RWPE1 (cell line): ENCODE results near the gene KRT1.

Source experiments
- CTCF ChIA-PET: fragments of 350-600 bp; sonication (Branson Sonifier 250); formaldehyde crosslinking; extraction: SDS; loops from one replicate; lab custom pipeline; 2021; lab: Yijun Ruan, JAX
- POLR2A ChIA-PET: fragments of 400-600 bp; formaldehyde crosslinking; extraction: SDS; loops from one replicate; lab custom pipeline; 2020; ENCODE audit warnings: antibody characterized with exemption; ENCODE audit not compliant: low non-redundant PET; lab: Yijun Ruan, JAX
- DNase-seq: peaks from one replicate; pipeline ENCODE4 v3.0.0; 2012; ENCODE audit warnings: low spot score
- H3K27ac ChIP-seq: fragments of 450-650 bp; 2 replicates; pipeline ENCODE4 v1.5.1; 2017
- CTCF ChIP-seq: fragments of 450-650 bp; conservative IDR thresholded peaks from 2 replicates; pipeline ENCODE4 v1.5.1; 2017; ENCODE audit warnings: low read depth, mild to moderate bottlenecking

The KRT1 gene

GRCh38 chr12:52680363-52680762, at the start of gene KRT1:
KRT1 (minus strand) TSS chr12:52680407; CDS start chr12:52680348, 59 bp downstream.
- TF ChIP-seq CTCF = no peak
- CTCF ChIA-PET = interaction anchor here (0.9 kb wide), 1 partner anchor 200 kb away, joined by 3 read pairs; no protein-coding TSS in a partner anchor
- no peak within 1 kb of the TSS for H3K27ac ChIP-seq
- POLR2A ChIA-PET = no interaction called here
- DNase-seq = no peak

DNA sequence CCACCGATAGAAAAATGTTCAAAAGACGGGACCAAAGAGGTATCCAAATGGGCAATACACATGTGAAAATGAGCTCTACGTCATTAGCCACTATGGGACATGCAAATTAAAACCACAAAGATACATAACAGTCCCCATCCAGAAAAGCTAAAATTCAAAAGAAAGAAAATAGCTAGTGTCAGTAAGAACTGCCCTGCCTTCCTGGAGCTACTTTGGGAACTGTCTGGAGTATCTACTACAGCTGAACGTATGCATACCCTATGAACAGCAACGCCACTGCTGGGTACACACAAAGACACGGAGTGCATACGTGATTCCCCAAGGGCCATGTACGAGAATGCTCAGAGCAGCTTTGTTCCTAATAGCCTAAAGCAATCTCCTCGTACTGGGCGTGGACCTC, 48.9 kb upstream of the KRT1 start:
- no peak overlapping the region for H3K27ac ChIP-seq
- POLR2A ChIA-PET = no interaction called here
- CTCF ChIA-PET = no interaction called here
- TF ChIP-seq CTCF = no peak
- no peak for DNase-seq

DNA sequence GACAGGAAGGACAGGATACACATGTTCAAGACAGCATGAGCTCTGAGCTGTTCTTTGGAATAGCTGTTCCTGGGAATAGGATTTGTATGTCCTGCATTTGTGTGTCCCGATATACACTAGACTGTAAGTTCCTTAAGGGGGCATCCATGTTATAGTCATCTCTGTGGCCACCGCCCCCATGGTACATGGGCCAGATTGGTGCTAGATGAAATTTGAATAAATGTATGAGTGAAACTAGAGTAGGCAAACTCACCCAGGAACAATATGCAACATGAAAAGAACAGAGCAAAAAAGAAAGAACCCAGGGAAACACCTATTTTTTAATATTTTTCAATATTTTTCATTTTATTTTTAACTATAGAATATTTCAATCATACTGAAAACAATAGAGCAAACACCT, 48.2 kb upstream of the KRT1 start:
- H3K27ac ChIP-seq = no peak overlapping the region
- ChIA-PET CTCF (no interaction called here), POLR2A (no interaction called here)
- no peak for TF ChIP-seq CTCF
- no peak for DNase-seq

GRCh38 chr12:52727037-52727436, 46.8 kb upstream of the KRT1 start:
- no peak for DNase-seq
- CTCF ChIA-PET = no interaction called here
- POLR2A ChIA-PET = no interaction called here
- H3K27ac ChIP-seq = no peak overlapping the region
- no peak for TF ChIP-seq CTCF

DNA sequence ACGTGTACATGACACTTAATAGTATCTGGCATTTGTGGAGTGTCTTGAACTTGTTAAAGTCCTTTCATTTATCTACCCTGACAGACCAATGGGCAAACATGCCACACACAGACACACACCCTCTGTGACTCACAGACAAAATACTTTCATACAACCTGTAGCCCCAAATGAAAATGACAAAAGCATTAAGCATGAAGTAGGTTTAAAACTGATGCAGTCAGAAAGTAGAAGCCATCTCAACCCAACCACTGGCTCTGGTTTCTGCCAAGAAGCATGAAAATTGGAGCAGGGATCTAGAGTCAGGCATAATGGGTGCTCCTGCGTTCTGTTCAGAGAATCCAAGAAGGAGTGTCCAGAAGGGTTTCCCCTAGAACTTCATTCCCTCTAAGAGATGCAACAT, 46.2 kb upstream of the KRT1 start:
- no peak for DNase-seq
- ChIA-PET CTCF (no interaction called here), POLR2A (no interaction called here)
- H3K27ac ChIP-seq = no peak overlapping the region
- no peak for TF ChIP-seq CTCF

DNA sequence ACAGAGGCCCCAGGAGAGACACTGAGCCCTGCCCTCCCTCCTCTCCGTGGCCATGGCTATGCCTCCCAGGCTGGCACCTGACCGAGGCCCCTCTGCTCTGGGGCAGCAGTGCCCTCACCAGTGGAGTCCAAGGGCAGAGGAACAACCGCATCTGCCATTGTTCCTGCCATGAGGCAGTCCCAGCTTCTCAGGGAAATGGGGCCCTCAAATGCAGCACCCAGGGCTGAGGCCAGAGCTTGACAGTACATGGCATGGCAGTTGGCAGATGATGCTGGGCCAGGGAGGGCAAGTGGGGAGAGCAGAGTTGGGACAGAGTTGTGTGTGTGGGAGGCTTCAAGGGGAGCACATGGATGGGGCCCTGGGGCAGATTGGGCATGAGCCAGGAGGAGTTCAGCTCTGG, 44.2 kb upstream of the KRT1 start:
- no peak for DNase-seq
- CTCF ChIA-PET = interaction anchor here (0.6 kb wide), 1 partner anchor 142 kb away, joined by 3 read pairs; no protein-coding TSS in a partner anchor
- no peak overlapping the region for H3K27ac ChIP-seq
- POLR2A ChIA-PET = no interaction called here
- no peak for TF ChIP-seq CTCF

DNA sequence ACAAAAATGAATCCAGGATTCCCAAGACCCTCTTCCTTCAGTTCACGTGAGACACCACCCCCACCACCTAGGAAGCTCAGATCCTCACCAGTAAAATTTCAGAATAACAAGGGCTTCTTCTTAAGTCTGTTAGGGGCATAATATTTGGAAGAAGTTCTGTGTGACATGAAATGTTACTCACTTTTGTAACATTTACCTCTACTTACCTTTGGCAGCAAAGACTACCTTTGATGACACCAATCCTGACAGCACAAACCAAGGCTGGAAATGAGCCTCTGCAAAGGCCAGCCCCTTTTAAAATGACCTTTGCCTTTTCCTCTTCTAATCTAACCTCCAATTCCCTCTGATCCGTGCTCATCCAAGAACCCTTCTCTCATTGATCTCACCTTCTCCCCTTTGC, 42.5 kb upstream of the KRT1 start:
- TF ChIP-seq CTCF = no peak
- DNase-seq = no peak
- ChIA-PET POLR2A (no interaction called here), CTCF (no interaction called here)
- no peak overlapping the region for H3K27ac ChIP-seq
